ENCODE measurements around the gene NKIRAS2.

Gene NKIRAS2

GRCh38 chr17:42071810-42072209 lies 51.9 kb downstream of the NKIRAS2 start:
- TF ChIP-seq CTCF (IDR thresholded peaks at IDR 0.05; ENCODE audit: low read depth, low read length, missing control alignments), result no peak
- in situ Hi-C loops (cut with HindIII; ENCODE audit: low pct_ligation_motif_present, low sequenced_read_pairs), result no loop called here
- no peaks in the 10 kb centered on the region for H3K36me3 ChIP-seq (replicated peaks)
- H3K27me3 ChIP-seq (replicated peaks), result peaks cover 12% of the 10 kb centered on the region
- no peak for DNase-seq
- H3K27ac ChIP-seq, result no peak overlapping the region
- no peak overlapping the region for H3K4me3 ChIP-seq (ENCODE audit: low read depth, low read length)

- Histone ChIP-seq H3K27ac (no peak overlapping the region), H3K4me3 (ENCODE audit: low read depth, low read length) (peak overlapping the region; percentile 26), H3K36me3 (replicated peaks) (no peaks in the 10 kb centered on the region), H3K27me3 (replicated peaks) (peaks cover 12% of the 10 kb centered on the region)
- peak; percentile 19 for TF ChIP-seq CTCF (IDR thresholded peaks at IDR 0.05; ENCODE audit: low read depth, low read length, missing control alignments)
- DNase-seq, result no peak
- in situ Hi-C loops (cut with HindIII; ENCODE audit: low pct_ligation_motif_present, low sequenced_read_pairs), result no loop called here
These were observed 52.7 kb downstream of the NKIRAS2 start for GRCh38 chr17:42072323-42073187.

All from brain microvascular endothelial cell (primary cell).